CD14-positive monocyte (primary cell): ENCODE results near the gene RDX. TPM values are rescaled to one million over a fixed set of nuclear protein-coding genes. Genes with fewer than 3 reads are reported as not detected.

Experiments used
- DNase-seq, 3 donors: peaks; one replicate each; pipeline ENCODE4 v3.0.0-alpha.2; 2011 to 2022
- H2AFZ ChIP-seq: 2 replicates; pipeline ENCODE4 v1.6.0; 2012; ENCODE audit warnings: mild to moderate bottlenecking, low read depth, low read length, inconsistent platforms; ENCODE audit not compliant: insufficient read depth, poor library complexity, severe bottlenecking
- H3K27ac ChIP-seq, 2 donors: 1 replicate in 1 of 2; 2 replicates in 1 of 2; pipeline ENCODE4 v1.5.1; 2012 to 2013; ENCODE audit warnings: low read length in 2 of 2, control low read depth in 1 of 2, inconsistent platforms in 1 of 2, low read depth in 1 of 2, mild to moderate bottlenecking in 1 of 2
- H3K27me3 ChIP-seq, 2 donors: one replicate each; pipeline versions ENCODE4 v1.6.0 to v1.6.1; 2011 to 2013; ENCODE audit warnings: low read length in 2 of 2; ENCODE audit not compliant: control insufficient read depth in 2 of 2, insufficient read depth in 2 of 2
- H3K36me3 ChIP-seq, 2 donors: replicated peaks in 1 of 2; 1 replicate in 1 of 2; 2 replicates in 1 of 2; pipeline versions ENCODE4 v1.5.1 to v1.6.1; 2012 to 2013; ENCODE audit warnings: low read length in 2 of 2, control low read depth in 1 of 2, inconsistent platforms in 1 of 2, mild to moderate bottlenecking in 1 of 2; ENCODE audit not compliant: insufficient read depth in 2 of 2, control insufficient read depth in 1 of 2
- H3K4me1 ChIP-seq, 2 donors: 1 replicate in 1 of 2; 2 replicates in 1 of 2; pipeline versions ENCODE4 v1.5.1 to v1.6.1; 2012 to 2013; ENCODE audit warnings: low read length in 2 of 2, control low read depth in 1 of 2, inconsistent platforms in 1 of 2, mild to moderate bottlenecking in 1 of 2, moderate library complexity in 1 of 2; ENCODE audit not compliant: insufficient read depth in 2 of 2, control insufficient read depth in 1 of 2
- H3K4me2 ChIP-seq: replicated peaks from 2 replicates; pipeline ENCODE3; 2012; ENCODE audit warnings: low read length, moderate library complexity, mild to moderate bottlenecking; ENCODE audit not compliant: poor library complexity, severe bottlenecking; ENCODE audit errors: extremely low read depth
- H3K4me3 ChIP-seq, 3 experiments: fragments of 200-600 bp in 1 of 3; sonication (generic) in 1 of 3; replicated peaks in 1 of 3; 1 replicate in 2 of 3; 2 replicates in 1 of 3; pipeline ENCODE4 v1.5.1; 2011 to 2013; ENCODE audit warnings: low read length in 3 of 3, mild to moderate bottlenecking in 3 of 3, control low read depth in 2 of 3, low read depth in 2 of 3, inconsistent platforms in 1 of 3, moderate library complexity in 1 of 3
- H3K79me2 ChIP-seq: 2 replicates; pipeline ENCODE4 v1.6.0; 2012; ENCODE audit warnings: mild to moderate bottlenecking, control low read depth, inconsistent platforms, low read length, moderate library complexity; ENCODE audit not compliant: insufficient read depth
- H3K9ac ChIP-seq: 2 replicates; pipeline ENCODE4 v1.6.0; 2017; ENCODE audit warnings: low read length, mild to moderate bottlenecking; ENCODE audit not compliant: insufficient read depth, poor library complexity, severe bottlenecking
- H3K9me3 ChIP-seq, 2 donors: replicated peaks in 1 of 2; 1 replicate in 1 of 2; 2 replicates in 1 of 2; pipeline versions ENCODE4 v1.5.1 to v1.6.1; 2012 to 2013; ENCODE audit warnings: low read length in 2 of 2, control low read depth in 1 of 2; ENCODE audit not compliant: control insufficient read depth in 1 of 2, insufficient read depth in 1 of 2
- H4K20me1 ChIP-seq: 2 replicates; pipeline ENCODE4 v1.6.0; 2012; ENCODE audit warnings: mild to moderate bottlenecking, low read length, control low read depth, moderate library complexity; ENCODE audit not compliant: insufficient read depth
- H3K27ac Mint-ChIP-seq, 7 donors: one replicate each; pipeline ENCODE4 v1.8.0; 2020; ENCODE audit warnings: mild to moderate bottlenecking in 7 of 7, mixed read lengths in 7 of 7, moderate library complexity in 6 of 7, inconsistent platforms in 2 of 7
- H3K27me3 Mint-ChIP-seq, 3 donors: one replicate each; pipeline ENCODE4 v1.8.0; 2021 to 2022; ENCODE audit warnings: low read depth in 3 of 3, mild to moderate bottlenecking in 3 of 3, mixed read lengths in 3 of 3, moderate library complexity in 3 of 3, inconsistent platforms in 1 of 3
- H3K36me3 Mint-ChIP-seq, 2 donors: one replicate each; pipeline ENCODE4 v1.8.0; 2020; ENCODE audit warnings: mixed read lengths in 2 of 2, inconsistent platforms in 1 of 2, mild to moderate bottlenecking in 1 of 2
- H3K4me1 Mint-ChIP-seq: one replicate; pipeline ENCODE4 v1.8.0; 2020; ENCODE audit warnings: mild to moderate bottlenecking, mixed read lengths
- H3K4me3 Mint-ChIP-seq, 2 donors: one replicate each; pipeline ENCODE4 v1.8.0; 2020; ENCODE audit warnings: mild to moderate bottlenecking in 2 of 2, mixed read lengths in 2 of 2, moderate library complexity in 1 of 2
- H3K9me3 Mint-ChIP-seq, 7 donors: one replicate each; pipeline ENCODE4 v1.8.0; 2020 to 2022; ENCODE audit warnings: mixed read lengths in 7 of 7, mild to moderate bottlenecking in 6 of 7, moderate library complexity in 6 of 7, inconsistent platforms in 2 of 7
- WGBS: methylation state at CpG from one replicate; pipeline ENCODE4 v1.1.5; 2013; ENCODE audit warnings: missing lambda C conversion rate; ENCODE audit not compliant: insufficient coverage; 5-methylcytosine and 5-hydroxymethylcytosine counted together
- intact Hi-C, 2 donors: fragments of 100-400 bp; cut with micrococcal nuclease; formaldehyde crosslinking; loops; one replicate each; pipeline versions ENCODE4 v1.15.0 to v1.15.1; 2023
- polyA plus RNA-seq, 3 donors: library from polyadenylated mRNA; depleted of rRNA in 1 of 3; unstranded in 2 of 3; stranded (reverse) in 1 of 3; fragments of 300-500 nt in 2 of 3; fragments of >200 nt in 1 of 3; fragmentation: Illumina TruSeq in 2 of 3; gene quantifications; 1 replicate in 2 of 3; 2 replicates in 1 of 3; pipeline ENCODE4 v1.2.3, GENCODE V29; 2012 to 2021
- TF ChIP-seq, protein P1 (sequence below): fragments of 200-600 bp; IDR thresholded peaks from one replicate; pipeline ENCODE4 v1.8.0; 2022; ENCODE audit warnings: antibody characterized with exemption, mild to moderate bottlenecking

Gene RDX
- polyA plus RNA-seq, 3 donors, result 11.9 to 22.0 (median 20.9) TPM

- TF ChIP-seq, protein P1, sequence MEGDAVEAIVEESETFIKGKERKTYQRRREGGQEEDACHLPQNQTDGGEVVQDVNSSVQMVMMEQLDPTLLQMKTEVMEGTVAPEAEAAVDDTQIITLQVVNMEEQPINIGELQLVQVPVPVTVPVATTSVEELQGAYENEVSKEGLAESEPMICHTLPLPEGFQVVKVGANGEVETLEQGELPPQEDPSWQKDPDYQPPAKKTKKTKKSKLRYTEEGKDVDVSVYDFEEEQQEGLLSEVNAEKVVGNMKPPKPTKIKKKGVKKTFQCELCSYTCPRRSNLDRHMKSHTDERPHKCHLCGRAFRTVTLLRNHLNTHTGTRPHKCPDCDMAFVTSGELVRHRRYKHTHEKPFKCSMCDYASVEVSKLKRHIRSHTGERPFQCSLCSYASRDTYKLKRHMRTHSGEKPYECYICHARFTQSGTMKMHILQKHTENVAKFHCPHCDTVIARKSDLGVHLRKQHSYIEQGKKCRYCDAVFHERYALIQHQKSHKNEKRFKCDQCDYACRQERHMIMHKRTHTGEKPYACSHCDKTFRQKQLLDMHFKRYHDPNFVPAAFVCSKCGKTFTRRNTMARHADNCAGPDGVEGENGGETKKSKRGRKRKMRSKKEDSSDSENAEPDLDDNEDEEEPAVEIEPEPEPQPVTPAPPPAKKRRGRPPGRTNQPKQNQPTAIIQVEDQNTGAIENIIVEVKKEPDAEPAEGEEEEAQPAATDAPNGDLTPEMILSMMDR, result no peak
Measured at GRCh38 chr11:110185599-110185998, 110.8 kb downstream of the RDX start.

DNA sequence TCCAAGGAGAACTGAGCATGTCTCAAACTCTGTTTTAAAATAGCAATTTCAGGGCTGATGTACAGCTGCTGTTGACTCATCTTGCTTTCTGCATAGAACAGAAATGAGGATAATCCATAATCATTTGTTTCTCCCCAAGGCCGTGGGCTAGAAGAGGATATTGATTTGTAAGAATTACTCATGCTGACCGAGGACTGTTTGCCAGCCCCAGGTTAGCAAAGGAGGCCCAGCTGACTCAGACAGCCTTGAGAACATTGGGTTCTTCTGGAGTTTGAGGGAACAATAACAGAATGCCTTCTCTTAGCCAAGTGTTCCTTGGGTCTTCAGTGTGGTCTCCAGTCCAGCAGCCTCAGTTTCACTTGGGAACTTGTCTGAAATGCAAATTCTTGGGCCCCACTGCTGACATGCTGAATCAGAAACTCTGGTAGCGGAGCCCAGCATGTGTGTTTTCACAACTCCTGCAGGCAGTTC, 111.3 kb downstream of the RDX start:
- Histone ChIP-seq H3K79me2 (no peaks in the 10 kb centered on the region), H3K4me3 (no peak overlapping the region), H3K4me2 (no peak overlapping the region), H3K9ac (no peak overlapping the region), H3K27me3 (no peaks in the 10 kb centered on the region), H3K36me3 (no peaks in the 10 kb centered on the region), H4K20me1 (no peaks in the 10 kb centered on the region), H2AFZ (no peak overlapping the region), H3K9me3 (no peaks in the 10 kb centered on the region), H3K4me1 (no peaks in the 10 kb centered on the region), H3K27ac (no peak overlapping the region)
- Mint-ChIP-seq H3K36me3 (no peaks in the 10 kb centered on the region), H3K9me3 (peaks cover 0 to 1% (median 0%) of the 10 kb centered on the region in 7 donors), H3K27ac (no peak overlapping the region), H3K4me1 (peaks cover 5% of the 10 kb centered on the region), H3K4me3 (no peak overlapping the region), H3K27me3 (peaks cover 1 to 3% (median 2%) of the 10 kb centered on the region in 3 donors)
- intact Hi-C loops, result no loop called here
- TF ChIP-seq, protein P1, result no peak
- 71% methylated on average over 1 of the region's 3 CpGs for WGBS
- DNase-seq, result no peak

More at GRCh38 chr11:110185599-110185998, 110.8 kb downstream of the RDX start:
- intact Hi-C loops, result no loop called here
- Histone ChIP-seq H3K4me3 (no peak overlapping the region), H3K9me3 (no peaks in the 10 kb centered on the region), H3K79me2 (no peaks in the 10 kb centered on the region), H3K27me3 (no peaks in the 10 kb centered on the region), H4K20me1 (no peaks in the 10 kb centered on the region), H3K4me1 (no peaks in the 10 kb centered on the region), H3K36me3 (no peaks in the 10 kb centered on the region), H3K27ac (no peak overlapping the region), H3K4me2 (no peak overlapping the region), H3K9ac (no peak overlapping the region), H2AFZ (no peak overlapping the region)
- 87% methylated on average over 4 of the region's 7 CpGs for WGBS
- Mint-ChIP-seq H3K4me3 (no peak overlapping the region), H3K27me3 (peaks cover 0 to 3% (median 1%) of the 10 kb centered on the region in 3 donors), H3K36me3 (no peaks in the 10 kb centered on the region), H3K27ac (no peak overlapping the region), H3K9me3 (peaks cover 0 to 1% (median 0%) of the 10 kb centered on the region in 7 donors), H3K4me1 (peaks cover 5% of the 10 kb centered on the region)
- no peak for DNase-seq
